Left forelimb (tissue), 1 donor: ENCODE results near the gene NR3C2.

Experiments used
- DNase-seq: peaks from one replicate; pipeline ENCODE4 v3.0.0-alpha.2; 2018; ENCODE audit warnings: low spot score

Gene NR3C2

DNA sequence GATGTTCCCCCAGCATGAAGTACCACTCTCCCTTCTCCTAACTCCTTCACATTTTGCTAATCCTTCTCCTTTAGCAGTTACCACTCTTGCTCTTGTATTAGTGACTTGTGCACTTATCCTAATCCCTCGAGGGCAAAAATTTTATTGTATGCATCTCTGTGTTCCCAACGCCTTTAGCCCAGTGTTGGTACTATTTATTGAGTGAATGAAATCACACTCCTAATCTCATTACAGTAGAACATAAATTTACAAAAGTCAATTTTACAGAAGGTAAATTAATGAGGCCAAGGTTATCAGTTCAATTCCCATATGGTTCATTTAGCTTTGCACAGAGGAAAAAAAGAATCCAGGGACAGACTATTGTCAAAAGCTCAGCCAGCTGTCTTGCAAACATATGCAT, 178.4 kb downstream of the NR3C2 start:
- DNase-seq, result no peak

DNA sequence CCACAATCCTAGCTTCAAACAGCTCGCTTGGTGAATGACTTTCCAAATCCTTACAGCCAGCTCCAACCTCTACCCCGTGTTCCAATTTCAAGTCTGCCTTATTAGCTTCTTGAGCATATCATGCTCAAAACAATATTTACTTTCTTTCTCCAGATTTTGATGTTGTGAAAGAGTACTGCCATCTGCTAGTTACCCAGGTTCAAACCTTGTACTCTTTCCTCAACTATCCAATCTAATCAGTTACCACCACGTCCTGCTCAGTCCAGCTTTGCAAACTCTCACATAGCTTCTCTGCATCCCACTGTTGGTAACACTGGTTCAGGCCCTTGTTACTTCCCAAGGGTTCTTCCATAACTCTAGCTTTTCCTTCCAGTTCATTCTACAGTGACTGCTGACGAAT, 179.1 kb downstream of the NR3C2 start:
- DNase-seq, result no peak

DNA sequence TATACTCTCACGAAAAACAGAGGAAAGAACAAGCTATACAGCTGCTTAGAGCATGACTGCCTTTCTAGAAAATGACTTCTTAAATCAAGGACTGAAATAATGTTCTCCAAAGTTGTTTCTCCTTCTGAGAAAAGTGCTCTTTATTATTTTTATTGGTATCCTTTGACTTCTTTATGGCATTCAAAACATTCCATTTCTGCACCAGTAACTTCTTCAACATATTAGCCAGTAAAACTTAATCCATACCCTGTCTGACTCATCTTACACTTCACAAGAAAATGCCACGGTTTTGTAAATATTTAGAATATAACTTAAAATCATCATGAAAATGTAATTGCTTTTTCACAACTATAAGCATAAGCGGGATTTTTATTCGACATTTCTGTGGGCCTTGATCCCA, 180.4 kb downstream of the NR3C2 start:
- DNase-seq, result no peak

DNA sequence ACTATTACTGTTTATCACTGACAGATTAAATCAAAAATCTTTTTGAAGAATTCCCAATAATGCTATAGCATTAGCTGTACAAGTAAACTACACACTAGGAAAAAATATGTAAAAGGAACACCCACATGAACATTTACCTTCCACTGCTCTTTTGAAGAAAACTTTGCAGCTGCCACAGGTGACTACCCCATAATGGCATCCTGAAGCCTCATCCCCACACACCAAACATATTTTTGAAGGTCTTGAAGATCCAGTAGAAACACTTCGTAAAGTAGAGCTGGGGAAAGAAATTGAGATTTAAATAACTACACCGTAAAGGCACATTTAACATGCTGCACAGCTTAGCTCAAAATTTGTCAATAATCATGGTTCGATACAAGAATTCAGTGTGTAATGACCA, 182.4 kb downstream of the NR3C2 start:
- DNase-seq, result no peak

DNA sequence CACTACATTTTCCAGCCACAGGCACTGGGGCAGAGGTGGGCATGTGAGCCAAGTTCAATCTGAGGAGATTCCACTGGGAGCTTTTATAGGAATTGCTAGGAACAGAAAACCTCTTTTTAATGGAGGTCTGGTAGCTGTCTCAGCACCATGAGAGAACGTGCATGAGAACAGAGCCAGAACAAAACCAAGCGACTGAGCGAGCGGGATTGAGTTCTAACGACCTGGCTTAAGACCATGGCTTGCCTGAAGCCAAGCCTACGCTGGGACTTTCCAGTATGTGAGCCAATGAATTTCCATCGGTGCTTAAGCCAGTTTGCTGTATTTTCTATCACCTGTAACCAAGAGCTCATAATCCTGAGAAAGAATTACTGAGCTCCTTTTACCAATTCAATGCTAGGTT, 183.7 kb downstream of the NR3C2 start:
- DNase-seq, result peak; percentile 69

DNA sequence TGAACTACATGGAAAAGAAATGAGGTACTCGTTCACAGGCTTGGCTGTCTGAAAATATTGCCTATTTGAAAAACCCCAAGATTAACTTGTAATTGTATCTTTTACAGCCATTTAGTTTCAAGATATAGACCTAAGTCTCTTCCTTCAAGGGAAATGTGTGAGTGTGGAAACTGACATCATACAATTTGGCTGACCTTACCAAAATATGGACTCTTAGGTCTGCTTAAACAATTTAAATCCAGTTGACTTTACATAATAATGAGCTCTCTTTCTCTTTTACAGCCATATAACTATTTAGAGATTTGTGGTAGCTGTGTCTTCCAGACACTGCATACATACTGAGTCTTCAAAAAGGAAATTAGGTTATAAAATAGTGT, 186.9 kb downstream of the NR3C2 start:
- no peak for DNase-seq

DNA sequence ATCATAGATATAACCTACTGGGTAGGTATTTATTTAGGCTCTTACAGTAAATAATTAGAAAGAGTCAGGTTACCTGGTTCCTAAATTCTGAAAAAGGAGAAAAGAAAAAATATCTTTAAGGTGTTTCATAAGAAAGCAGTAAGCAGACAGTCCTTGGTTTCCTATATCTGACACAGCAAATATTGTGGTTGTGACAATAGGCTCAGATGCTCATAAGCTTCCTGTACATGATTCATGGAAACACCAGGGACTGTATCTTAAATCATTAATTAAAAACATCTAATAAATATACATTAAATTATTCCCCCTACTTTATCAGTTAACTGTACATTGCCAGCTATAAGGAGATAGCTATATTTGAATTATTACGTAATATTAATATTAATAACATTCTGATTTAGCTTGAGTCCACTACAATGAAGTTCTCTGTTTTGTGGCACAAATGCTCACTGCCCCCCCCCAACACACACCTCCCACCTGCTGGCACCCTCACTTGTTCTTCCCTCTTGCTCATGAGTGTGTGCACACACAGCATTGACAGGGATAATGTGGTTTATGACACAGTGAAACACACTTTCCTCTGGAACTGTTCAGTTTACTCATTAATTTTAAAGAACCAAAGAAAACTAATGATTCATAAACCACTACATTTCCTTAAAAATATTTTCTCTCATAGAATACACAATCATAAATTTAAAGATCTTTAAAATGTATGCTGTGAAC, 187.4 kb downstream of the NR3C2 start:
- no peak for DNase-seq

DNA sequence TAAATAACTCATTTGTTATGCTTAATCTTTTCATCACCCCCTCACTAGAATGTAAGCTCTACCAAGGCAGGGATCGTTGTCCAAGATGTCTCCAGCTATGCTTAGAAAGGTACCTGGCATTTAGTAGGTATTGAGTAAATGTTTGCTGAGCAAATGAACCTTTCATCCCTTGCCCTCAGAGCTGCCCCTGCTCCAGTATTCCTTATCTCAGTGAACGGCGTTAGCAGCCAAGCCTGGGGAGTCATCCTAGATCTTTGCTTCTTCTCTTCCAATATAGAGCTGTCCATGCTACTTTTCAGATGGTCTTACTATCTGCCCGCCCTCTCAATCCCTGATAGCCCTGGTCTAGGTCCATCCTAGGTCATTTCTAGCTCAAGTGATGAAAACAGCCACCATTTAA, 188.4 kb downstream of the NR3C2 start:
- DNase-seq, result no peak

DNA sequence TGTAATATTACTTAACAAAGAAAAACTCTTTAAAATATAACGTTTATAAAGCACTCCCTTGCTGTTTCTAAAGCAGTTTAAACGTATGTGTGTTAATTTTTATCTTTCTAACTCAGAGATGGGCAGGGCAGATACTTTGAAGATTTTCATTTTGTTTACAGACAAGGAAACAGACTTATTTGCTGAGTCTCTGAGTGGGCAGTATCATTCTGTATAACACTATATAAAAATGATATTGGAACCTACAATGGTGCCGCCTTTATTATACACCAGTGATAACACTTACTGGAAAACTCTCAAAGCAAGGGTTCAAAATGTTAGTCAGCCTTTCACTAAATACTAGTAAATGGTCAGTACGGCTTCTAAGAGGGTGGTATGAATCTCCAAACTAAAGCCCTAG, 193.4 kb downstream of the NR3C2 start:
- no peak for DNase-seq

DNA sequence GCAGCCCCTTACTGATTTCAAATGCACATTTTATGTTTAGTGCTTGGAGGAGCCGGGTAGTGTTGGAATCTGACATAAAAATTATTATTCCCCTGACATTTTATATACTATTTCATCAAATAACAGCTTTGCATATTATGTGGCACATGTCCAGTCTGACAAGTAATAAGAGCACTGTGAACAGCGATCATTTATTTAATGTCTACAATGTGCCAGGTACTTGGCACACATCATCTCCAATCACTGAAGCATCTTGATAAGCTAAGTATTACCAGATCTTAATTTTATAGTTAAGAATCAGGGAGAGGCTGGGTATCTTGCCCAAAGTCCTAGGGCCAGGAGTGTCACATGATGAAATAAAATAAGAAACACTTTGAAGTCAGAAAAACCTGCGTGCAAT, 197.2 kb downstream of the NR3C2 start:
- DNase-seq, result no peak

DNA sequence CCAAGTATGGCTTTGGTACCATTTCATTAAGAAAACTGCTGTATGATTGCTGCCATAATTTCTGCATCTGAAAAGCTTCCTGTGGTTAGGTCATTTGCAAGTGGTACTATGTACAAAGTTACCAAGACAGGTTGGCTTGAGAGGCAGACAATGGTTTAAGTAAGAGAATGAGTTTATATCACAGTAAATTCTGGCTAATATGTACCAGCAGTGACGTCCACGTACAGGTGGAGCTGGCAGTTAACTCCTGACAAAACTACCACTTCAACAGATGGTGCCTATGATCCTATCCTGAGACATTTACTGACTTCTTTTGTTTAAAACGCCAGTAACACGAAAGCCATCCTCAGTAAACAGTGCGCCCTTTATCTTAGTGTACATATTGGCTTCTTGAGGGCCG, 198.4 kb downstream of the NR3C2 start:
- DNase-seq, result no peak

DNA sequence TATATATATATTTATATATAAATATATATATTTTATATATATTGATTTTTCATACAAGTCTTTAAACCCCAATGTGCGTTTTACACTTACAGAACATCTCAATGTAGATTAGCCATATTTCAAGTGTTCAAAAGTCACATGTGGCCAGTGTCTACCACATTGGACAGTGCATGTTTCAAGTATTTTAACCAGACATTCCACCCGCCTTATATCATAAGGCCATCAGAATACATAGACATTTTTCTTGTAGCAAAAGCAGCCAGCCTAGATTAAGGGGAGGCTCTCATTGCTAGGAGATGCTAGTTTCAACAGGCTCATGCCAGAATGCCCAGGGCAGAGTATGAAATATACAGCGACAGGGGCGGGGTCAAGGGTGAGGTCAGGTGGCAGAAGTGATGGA, 202.0 kb downstream of the NR3C2 start:
- no peak for DNase-seq

DNA sequence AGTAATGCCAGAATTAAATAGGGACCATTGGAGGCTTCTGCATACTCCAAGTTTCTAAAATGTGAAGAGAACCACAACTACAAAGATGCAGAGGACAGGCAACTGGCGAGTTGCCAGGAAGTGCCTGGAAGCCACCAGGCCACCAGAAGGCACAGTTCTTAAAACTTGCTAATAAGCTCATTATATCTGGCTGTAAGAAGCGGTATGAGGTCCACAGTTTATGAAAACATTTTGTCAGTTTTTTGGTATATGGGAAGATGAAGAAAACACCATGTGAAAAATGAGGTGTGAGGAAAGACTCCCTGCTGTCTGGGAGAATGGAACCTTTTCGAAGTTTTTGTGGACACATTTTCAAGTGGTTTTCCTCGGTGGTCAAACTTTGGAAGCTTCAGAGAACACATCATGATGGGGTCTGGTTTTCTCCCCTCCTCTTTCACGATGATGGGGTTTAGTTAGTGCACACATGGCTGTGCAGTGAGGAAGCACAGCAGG, 202.7 kb downstream of the NR3C2 start:
- no peak for DNase-seq

DNA sequence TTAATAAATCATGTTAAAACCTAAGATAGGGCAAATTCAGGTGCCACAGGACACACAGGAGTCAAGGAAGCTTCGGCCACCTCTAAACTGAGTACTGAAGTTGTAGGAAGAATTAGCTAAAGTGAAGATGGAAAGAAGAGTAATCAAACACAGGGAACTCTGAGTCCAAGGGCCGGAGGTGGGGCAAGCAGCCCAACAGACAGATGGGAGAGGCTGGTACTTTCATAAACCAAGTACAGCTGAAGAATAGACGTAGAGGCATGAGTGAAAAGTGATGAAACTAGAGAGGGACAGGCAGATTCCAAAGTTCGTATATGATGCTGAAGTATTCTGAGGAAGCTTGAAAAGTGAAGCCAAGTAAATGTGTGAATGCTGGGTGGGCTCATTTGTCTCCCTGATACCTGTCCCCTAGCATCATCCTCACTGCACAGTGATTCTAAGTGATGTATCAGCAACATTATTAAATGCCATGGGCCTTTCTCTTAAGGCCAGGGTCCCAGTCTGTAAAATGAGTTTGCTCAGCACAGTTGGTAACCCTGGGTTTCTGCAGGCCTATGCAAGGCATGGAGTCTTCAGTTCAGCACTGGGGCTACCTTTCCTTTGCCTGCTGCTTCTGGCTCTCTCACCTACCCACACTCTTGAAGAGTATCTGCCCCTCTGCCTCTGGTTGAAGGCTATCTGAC, 203.3 kb downstream of the NR3C2 start:
- DNase-seq, result no peak

DNA sequence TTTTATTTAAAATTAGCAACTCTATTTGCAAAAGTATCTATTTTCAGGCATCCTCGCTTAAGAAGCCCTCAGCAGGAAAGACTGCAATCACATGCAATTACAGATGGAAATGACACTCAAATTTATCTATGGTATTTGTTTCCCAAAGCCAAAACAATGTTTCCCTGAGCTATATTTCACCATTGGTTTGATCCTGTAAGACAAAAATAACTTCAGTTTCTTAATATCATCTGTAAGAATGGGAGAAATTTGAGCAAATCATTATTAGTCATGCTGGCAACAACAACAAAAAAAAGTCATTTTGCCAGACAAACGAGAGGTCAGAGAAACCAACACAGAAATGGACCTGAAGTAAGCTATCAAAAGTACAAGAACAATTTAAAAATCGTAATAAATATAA, 204.1 kb downstream of the NR3C2 start:
- no peak for DNase-seq

DNA sequence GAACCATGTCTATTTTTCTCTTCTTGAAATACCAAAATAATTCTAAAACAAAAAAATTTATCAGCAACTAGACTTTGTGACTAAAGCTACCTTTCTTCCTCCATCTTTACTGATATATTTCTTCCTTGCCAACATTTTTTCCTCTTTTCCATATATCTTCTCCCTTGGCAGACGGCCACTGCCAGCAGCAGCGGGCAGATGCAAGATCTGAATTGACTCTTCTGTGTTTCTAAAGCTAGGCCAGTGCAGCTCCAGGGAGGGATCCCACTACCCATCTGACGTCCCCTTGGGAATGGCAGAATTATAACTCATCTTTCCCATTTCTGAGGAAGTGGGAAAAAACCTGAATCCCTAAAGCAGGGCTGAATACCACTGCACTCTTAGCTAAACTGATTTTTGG, 206.4 kb downstream of the NR3C2 start:
- no peak for DNase-seq

DNA sequence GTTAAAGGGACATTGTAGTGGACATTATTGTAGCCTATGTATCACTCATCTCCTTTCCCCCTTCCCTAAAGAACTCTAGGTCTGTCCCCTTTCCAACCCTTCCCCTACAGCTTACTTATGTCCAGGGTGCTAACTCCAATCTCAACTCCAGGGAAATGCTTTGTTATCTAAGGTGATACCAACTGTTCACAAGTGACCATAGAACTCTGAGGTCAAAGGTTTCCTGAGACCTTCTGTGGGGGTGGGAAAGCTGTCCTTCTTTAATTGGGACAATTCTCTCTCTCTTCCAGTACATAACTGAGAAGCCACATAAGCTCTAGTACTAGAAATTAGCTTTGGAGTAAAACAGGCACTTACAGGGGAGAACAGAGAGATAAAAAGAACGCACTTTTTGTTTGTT, 212.4 kb downstream of the NR3C2 start:
- no peak for DNase-seq

DNA sequence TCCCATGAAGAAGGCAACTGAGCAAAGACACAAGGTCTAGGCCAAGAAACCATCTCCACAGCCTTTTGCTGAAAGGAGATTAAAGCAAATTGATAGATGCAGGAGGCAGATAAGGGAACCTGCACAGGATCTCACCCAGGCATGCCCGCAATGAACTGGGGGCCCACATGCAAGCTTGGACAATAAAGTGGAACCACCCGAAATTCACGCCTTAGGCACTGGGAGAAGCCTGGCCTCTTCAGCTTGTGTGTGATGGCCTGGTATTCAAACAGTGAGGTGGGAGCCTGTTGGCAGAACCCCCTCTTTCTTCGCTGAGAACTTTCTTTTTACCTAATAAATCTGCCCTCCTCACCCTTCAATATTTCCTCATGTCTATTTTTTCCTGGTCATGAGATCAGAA, 213.2 kb downstream of the NR3C2 start:
- DNase-seq, result no peak

DNA sequence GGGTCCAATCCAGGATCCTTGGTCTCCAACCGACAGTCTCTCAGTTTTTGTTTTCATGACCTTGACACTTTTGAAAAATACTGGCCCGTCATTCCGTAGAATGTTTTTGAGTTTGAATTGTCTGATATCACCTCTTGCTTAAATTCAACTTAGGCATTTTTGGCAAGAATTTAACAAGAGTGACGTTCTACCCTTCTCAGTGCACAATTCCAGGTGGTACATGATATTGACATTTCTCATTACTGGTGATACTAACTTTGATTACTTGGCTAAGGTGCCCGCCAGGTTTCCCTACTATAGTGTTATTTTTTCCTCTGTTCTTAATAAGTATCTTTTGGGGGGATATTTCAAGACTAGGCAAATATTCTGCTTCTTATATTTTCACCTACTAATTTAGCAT, 215.1 kb downstream of the NR3C2 start:
- DNase-seq, result no peak

DNA sequence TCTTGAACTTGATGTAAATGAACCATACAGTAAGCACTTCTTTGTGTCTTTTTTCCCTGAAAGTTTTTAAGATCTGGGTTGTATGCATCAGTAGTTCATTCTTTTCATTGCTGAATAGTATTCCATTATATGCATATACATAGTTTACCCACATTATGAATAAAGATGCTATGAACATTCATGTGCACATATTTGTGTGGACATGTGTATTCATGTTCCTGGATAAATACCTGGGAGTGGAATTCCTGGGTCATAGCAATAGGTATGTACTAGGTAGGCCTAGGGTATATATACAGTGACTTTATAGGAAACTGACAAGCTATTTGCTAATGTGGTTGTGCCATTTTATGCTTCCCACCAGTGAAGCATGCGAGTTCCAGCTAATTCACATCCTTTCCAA, 215.9 kb downstream of the NR3C2 start:
- no peak for DNase-seq

DNA sequence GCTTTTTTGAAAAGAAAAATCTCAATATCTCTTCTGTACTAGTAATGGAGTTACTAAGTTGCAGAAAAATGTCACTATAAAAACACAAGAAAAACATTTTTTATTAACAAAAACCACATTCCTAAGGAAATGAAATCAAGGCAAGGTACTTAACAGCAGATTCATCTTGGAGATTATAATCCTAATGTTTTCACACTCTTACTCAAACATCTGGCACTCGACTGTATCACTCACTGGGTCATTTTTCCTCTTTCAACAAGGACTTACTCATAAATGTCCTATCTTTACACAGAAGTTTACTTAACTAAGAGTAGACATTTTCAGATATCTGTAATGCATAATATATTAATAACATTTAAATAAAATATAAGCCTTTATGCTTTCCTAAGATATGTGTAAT, 216.6 kb downstream of the NR3C2 start:
- no peak for DNase-seq

DNA sequence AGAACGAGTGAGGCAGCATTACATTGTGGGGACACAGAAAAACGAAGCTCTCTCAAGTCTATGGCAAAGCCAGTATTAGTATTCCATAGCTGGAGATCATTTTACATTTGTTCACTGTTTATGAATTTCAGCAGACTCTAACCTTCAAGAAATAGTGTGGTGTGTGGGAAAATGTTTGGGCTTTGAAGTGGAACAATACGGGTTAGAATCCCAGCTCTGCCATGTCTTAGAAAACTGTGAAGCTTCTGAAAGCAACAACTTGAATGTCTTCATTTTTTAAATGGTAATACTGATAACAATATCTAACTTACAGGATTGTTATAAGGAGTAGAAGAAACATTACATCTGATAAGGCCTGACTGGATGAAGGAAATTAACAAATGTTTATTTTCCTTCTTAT, 217.7 kb downstream of the NR3C2 start:
- DNase-seq, result no peak

DNA sequence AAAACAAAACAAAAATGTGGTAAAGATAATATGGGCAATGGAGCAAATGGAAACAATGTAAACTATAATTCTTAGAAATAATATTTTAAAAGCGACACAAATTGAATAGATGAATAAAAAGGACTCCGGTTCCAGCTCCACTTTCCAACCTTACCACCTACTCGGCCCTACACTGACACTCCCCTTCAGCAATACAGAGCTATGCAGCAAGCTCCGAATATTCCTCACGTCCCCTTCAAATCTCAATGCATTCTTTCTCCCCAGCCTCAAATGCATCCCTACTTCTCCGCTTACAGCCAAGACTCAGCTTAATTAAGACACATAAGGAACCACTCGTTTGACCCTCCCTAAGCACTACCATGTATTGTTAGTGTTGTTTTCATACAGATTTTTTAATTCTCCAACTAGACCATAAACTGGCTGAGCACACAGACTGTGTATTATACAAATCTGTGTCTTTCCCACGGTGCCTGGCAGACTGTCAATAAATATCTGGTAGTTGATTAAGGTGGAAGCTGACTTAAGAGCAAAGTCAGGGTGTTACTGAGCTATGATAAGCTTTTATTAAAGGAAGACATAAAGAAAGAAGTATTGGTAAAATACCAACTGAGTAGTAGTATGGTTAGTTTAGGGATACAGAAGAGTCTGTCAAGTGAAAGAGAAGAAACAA, 219.1 kb downstream of the NR3C2 start:
- no peak for DNase-seq
